HG03378 (cell line): ENCODE results near the gene MYPOP.

Source experiments
- ATAC-seq: cut with Tn5 transposase; IDR thresholded peaks from one replicate; pipeline ENCODE4 v1.9.1; 2021; ENCODE audit warnings: mild to moderate bottlenecking, moderate library complexity; ENCODE audit not compliant: unreplicated experiment

The MYPOP gene

DNA sequence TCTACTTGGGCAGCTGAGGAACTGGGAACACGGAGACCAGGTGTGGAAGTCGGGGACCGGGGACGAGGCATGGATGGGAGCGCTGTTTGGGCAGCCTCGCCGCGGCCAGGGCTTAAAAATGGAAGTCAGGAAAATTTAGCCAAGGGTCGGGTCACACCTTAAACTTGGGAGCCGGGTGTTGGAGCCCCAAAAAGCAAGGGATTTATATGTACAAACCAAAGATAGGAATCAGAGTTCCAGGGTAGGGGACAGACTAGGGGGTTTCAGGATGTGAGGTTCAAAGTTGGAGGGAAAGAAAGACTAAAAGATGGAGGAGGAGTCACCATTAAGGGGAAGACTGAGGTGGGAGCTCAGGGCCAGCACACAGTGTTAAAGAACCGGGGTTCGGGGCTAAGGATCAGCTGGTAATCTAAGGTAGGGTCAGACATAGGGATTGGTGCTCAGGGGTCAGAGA is 37.8 kb downstream of the MYPOP start:
- no peak for ATAC-seq

DNA sequence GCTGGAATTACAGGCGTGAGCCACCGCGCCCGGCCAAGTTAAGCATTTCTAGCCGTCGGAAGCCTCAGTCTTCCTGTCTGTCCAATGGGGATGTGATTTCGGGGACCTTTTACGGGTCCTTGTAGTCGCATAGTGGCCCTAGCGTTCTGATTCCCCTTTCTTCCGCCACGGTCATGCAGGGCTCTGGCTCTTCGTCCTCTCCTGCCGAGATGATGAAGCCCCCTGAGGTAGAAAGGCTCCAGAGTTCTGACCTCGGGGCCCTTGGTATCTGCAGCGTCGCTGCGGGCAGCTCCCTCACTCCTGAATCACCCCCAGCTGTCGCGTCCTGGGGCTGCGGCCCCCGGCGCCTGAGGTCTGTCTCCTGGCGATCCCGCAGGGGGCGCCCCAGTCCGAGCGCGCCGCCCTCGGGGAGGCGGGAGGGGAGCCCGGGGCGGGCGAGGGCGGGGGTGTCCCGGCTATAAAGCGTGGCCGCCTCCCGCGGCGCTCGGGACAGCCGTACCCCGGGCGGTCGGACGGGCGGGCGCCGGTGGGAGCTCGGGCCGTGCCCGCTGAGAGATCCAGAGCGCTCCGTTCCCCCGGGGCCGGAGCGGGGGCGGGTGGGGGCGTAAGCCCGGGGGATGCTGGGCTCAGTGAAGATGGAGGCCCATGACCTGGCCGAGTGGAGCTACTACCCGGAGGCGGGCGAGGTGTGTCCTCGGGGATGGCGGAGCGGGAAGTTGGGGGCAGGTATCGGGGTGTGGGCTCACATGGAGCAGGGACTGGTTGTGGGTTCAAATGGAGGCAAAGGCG is 38.4 kb downstream of the MYPOP start, which contains the start of gene FOXA3:
FOXA3 (plus strand) TSS at position 487 of the 789 bp plus-strand sequence; CDS start at position 618, 131 bp downstream.
- no peak for ATAC-seq

DNA sequence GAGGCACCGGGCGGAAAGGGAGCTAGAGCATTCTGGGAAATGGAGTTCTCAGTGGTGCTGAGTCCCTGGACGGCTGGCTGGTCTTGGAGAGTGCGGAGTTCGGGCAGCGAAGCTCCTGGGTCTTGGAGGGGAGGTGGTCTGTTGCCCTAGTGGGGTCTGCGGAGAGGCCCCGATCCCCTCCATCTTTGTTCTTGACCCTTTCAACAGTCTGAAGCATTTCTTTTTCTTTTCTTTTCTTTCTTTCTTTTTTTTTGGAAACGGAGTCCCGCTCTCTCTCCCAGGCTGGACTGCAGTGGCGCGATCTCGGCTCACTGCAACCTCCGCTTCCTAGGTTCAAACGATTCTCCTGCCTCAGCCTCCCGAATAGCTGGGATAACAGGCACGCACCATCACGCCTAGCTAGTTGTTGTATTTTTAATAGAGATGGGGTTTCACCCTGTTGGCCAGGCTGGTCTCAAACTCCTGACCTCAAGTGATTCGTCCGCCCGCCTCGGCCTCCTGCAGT is 39.0 kb downstream of the MYPOP start:
- no peak for ATAC-seq

DNA sequence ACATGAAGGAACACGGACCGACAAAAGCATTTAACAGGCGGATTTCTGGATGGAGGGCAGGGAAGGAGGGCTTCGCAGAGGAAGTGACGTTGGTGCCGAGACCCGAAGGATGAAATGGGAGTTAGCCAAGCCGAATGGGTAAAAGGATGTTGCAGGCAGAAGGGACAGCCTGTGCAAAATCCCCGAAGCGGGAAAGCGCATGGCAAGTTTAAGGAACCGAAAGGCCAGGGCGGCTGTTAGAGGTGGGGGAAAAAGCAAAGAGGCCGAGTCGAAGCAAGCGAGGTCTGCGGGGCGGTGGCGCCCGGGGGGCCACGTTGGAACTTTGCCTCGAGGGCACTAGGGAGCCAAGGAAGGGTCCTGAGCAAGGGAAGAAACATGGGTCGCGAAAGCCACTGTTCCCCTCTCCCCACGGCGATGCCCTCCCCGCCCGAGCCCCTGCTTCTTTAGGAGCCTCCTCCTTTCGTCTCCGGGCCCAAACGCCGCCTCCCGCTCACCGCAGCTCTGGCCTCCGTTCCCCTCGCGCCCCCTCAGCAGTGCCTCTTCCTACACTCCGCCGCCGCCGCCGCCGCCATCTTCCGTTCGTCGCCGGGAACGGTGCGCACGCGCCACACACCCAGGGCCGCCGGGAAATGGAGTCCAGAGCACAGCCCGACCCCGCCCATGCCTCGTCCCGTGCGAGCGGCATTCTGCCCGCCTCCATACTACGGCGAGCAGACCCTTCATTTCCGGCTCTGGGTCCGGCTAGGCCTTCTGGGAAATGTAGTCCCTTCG is 39.7 kb downstream of the MYPOP start, which contains the start of gene SYMPK:
SYMPK (minus strand) TSS at position 584 of the 771 bp plus-strand sequence. CDS start 8,652 bp downstream, outside the sequence.
- peak; percentile 86 for ATAC-seq

DNA sequence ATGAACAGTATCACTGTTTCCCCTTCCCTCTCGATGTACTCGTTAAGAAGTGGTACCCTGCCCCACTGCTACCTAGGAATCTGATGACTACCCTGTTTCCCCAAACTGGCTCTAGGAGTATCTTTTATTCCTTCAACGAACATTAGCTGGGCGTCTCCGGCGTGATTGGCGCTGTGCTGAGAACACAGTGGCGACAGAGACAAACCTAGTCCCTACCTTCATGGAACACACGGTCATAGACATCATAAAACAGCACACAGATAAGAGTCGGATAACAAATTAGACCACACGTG is 40.2 kb downstream of the MYPOP start:
- no peak for ATAC-seq

DNA sequence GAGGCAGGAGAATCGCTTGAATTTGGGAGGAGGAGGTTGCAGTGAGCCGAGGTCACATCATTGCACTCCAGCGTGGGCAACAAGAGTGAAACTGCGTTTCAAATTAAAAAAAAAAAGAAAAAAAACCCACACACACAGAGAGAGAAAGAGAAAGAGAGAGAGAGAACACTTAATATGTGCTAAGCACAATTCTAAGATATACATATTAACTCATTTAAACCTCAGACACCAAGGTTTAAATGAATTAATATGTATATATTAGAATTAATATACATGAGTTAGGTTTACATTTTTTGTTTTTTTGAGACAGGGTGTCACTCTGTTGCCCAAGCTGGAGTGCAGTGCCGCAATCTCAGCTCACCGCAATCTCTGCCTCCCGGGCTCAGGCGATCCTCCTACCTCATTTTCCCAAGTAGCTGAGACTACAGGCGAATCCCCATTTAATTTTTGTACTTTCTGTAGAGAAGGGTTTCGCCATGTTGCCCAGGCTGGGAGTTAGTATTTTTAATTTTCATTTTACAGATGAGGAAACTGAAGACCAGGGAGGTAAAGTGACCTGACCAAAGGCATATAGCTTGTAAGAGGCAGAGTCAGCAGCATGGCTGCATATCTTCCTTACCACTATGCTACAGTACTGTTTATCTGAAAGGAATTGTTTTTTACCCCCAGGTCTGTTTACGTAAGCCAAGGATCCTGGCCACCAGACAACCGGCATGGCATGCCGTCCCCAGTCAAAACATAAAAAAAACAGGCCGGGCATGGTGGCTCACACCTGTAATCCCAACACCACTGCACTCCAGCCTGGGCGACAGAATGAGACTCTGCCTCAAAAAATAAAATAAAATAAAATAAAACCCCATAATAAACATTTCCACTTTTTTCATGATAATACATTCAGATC is 41.8 kb downstream of the MYPOP start:
- no peak for ATAC-seq

DNA sequence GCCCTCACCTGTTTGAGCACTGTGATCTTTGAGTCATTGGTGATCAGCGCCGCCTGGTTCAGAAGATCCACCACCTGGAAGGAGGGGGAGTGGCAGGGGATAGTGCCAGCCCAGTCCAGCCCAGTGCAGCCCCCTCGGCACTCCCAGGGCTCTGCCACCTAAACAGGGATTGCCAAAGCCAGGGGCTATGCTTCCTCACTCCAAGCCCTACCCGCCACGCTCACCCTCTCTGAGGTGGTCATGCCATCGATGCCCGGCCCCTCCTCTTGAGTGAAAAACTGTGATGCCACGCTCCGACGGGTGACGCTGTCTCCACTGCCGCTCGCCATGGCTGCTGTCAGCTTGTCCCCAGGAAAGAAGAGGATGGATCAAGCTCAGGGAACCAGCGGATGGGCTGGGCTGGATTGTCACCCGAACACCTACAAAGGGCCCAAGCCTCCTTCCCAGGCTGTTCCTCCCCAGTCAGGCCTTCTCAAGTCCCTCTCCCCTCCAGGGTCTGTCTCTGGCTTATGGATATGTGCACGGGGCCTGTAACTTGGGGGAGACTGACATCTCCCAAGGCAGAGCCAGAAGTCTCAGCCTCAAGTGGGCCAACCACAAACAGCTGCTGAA is 48.1 kb downstream of the MYPOP start:
- ATAC-seq, result no peak

DNA sequence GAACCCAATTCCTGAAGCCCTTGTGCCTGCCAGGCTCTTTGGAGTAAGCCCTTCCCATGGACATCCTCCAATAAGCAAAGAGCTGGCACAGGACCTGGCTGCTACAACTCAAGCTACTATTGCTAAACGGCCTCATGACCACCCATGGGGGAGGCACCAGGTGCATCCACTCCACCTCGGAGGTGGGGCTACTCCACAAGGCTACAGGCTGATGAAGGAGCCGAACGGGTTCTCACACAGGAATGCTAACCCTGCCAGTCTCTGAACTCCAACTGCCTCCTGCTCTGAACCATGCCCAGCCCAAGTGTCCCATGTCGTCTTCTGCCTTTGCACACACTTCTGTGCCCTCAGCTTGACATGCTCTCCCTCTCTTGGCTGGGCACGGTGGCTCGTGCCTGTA is 49.4 kb downstream of the MYPOP start:
- no peak for ATAC-seq

DNA sequence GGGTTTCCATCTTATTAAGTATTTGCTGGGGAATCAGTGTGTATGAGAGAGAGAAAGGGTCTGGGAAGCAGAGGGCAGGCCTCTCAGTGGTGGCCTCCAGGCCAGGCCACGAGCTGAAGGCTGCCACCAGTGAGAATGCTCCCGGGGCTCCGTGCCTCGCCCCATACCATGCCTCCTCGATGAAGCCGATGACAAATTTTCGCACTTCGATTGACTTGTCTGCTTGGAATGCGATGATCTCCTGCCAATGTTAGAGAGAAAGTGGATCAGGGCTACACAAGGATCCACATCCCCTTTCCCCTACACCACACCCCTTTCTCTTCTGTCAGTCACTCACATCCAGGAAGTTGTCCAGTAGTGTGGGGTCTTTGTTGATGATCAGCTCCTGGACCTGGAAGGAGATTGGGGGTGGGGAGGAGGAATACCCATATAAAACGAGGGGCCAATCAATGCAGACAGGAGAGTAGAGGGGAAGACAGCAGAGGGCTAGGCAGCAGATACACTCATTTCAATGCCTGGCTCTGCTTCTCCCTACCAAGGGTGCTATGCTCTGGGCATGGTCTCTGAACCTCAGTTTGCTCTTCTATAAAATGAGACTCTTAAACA is 50.2 kb downstream of the MYPOP start:
- ATAC-seq, result no peak

DNA sequence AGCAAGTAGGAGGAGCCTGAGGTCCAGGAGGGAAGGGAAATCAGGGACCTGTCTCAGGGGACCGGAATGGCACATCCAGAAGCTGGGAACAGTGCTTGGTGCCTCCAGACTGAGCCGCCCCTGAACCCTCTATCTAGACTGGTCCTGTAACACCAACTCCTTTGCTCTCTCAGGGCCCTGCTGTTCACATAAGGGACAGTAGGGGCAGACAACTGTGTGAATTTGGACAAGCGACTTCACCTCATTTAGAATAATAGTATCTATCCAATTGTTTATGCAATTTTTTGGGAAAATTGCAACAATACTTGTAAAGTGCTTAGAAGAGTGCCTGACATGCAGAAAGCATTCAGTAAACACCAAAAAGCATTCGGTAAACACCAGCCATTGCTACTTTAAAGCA is 53.5 kb downstream of the MYPOP start:
- no peak for ATAC-seq

DNA sequence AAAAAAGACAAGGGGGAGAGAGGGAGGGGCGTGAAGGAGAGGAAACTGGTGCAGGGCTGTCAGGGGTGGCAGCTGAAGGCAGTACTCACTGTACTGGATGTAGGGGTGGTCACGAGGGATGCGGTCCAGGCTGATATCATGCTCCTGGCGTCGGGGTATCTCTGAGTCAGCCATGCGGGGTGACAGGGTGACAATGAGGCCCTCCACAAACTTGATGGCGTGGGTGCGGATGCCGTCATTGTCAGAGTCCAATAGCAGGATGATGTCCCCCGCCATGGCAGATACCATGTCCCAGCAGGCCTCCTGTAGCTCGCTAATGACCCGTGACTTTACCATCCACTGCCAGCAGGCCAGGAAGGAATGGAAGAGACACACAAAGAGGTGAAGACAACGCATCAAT is 54.8 kb downstream of the MYPOP start:
- no peak for ATAC-seq

DNA sequence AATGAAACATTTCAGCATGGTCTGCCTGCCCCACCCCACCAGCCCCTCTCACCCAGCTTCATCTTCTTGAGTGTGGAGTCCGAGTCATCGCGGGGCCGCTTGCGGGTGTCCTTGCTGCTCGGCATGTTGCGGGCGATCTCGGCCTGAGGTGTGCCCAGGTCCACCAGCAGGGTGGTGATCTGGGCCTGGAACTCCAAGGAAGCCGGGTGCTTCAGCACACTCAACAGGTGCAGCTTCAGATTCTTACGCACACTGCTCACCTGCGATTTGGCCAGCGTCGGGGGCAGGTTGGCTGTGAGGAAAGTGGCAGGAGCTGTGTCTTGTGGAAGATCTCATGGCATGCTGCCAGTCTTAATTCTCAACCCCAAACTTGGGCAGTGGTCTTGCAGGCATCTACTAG is 60.2 kb downstream of the MYPOP start:
- ATAC-seq, result no peak
